ENCODE results near the gene ANKS1A. TPM values are rescaled to one million over a fixed set of nuclear protein-coding genes. Genes with fewer than 3 reads are reported as not detected.

The ANKS1A gene
- total RNA-seq, 1 experiment from 2014 or later: 26.5 TPM

- H2AFZ ChIP-seq (ENCODE audit: low read length): no peak within 1 kb of the TSS
- H2BK120ac ChIP-seq (ENCODE audit: low read depth, low read length, poor library complexity, severe bottlenecking): peak within 1 kb of the TSS; percentile 27
- H3K27ac Mint-ChIP-seq: peak within 1 kb of the TSS; percentile 97 to 99 (median 99)
- TF ChIP-seq CTCF (conservative IDR thresholded peaks at IDR 0.05): no peak
- no peak within 1 kb of the TSS for H2BK20ac ChIP-seq (ENCODE audit: low read depth, low read length, poor library complexity, severe bottlenecking)
- no peak within 1 kb of the TSS for H3K4ac ChIP-seq (ENCODE audit: low read depth, low read length)
- no peak within 1 kb of the TSS for H3T11ph ChIP-seq (ENCODE audit: low read length)
- H3K4me1 Mint-ChIP-seq: peaks cover 18 to 19% of the 10 kb centered on the region in 2 experiments
- no peaks in the 10 kb centered on the region for H4K20me1 ChIP-seq (ENCODE audit: control insufficient read depth, insufficient read depth, insufficient read length)
- peak within 1 kb of the TSS; percentile 88 for H3K9ac ChIP-seq (ENCODE audit: extremely low read depth, insufficient read length, low read length)
- peaks cover 13% of the 10 kb centered on the region for H3K23me2 ChIP-seq (ENCODE audit: insufficient read length, low read depth, low read length, poor library complexity, severe bottlenecking)
- peaks cover 3% of the 10 kb centered on the region for H3K79me1 ChIP-seq (ENCODE audit: insufficient read depth, low read depth, low read length, poor library complexity, severe bottlenecking)
- H2BK15ac ChIP-seq (ENCODE audit: low read depth, low read length): no peak within 1 kb of the TSS
- peak within 1 kb of the TSS; percentile 27; the same call in 1 of the 2 replicates for H3K14ac ChIP-seq (ENCODE audit: insufficient read depth, low read length)
- no peak within 1 kb of the TSS for H4K8ac ChIP-seq (replicated peaks; ENCODE audit: insufficient read length, low read depth, low read length)
- peaks cover 0 to 4% of the 10 kb centered on the region in 2 experiments; a peak in 1 of 5 replicates for H3K9me3 Mint-ChIP-seq
- no peak within 1 kb of the TSS for H4K91ac ChIP-seq (ENCODE audit: insufficient read length, low read depth, low read length)
- no peaks in the 10 kb centered on the region for H3K27me3 ChIP-seq (ENCODE audit: insufficient read depth, low read length)
- no CpG with 5 or more reads among the region's 43 CpGs for WGBS (ENCODE audit: extremely low coverage, insufficient read length, low lambda C conversion rate)
- H3K4me1 ChIP-seq (ENCODE audit: insufficient read depth, low read length): no peaks in the 10 kb centered on the region
- H3K79me2 ChIP-seq (ENCODE audit: insufficient read depth, low read length): peaks cover 12% of the 10 kb centered on the region
- no peak within 1 kb of the TSS for H2BK12ac ChIP-seq (ENCODE audit: insufficient read length, low read depth, low read length)
- peak within 1 kb of the TSS; percentile 99 to 100 for H3K4me3 Mint-ChIP-seq
- H2BK5ac ChIP-seq (ENCODE audit: insufficient read length, low read length): peak within 1 kb of the TSS; percentile 11
- no peaks in the 10 kb centered on the region for H3K27me3 Mint-ChIP-seq (ENCODE audit: low read depth)
- H3K36me3 Mint-ChIP-seq (ENCODE audit: insufficient read depth in 1 of 3, low read depth in 3 of 3): peaks cover 12 to 29% (median 21%) of the 10 kb centered on the region in 3 experiments
- H3K9me3 ChIP-seq (ENCODE audit: control insufficient read depth, low read depth, low read length): no peaks in the 10 kb centered on the region
- peak within 1 kb of the TSS; percentile 93 for H3K4me2 ChIP-seq (ENCODE audit: insufficient read depth, insufficient read length, low read length)
- H3K18ac ChIP-seq (ENCODE audit: insufficient read length, low read depth, low read length): peak within 1 kb of the TSS; percentile 69
- H3K23ac ChIP-seq (ENCODE audit: insufficient read length, low read depth, low read length): no peak within 1 kb of the TSS
- H4K5ac ChIP-seq (ENCODE audit: insufficient read length, low read depth, low read length): no peak within 1 kb of the TSS
- H2AK5ac ChIP-seq (ENCODE audit: insufficient read length, low read length): no peak within 1 kb of the TSS
- peak within 1 kb of the TSS; percentile 88 for H3K27ac ChIP-seq (ENCODE audit: insufficient read length, low read depth, low read length)
- peak; percentile 95 for DNase-seq
- no peak within 1 kb of the TSS for H3K56ac ChIP-seq (ENCODE audit: insufficient read length, low read depth, low read length)
Observed at GRCh38 chr6:34887753-34888513, 1.1 kb upstream of the ANKS1A start, which contains the start of gene TAF11. Gene TAF11 (minus strand): TSS chr6:34888042. CDS start chr6:34887957, 85 bp downstream.

Data from H9 (cell line).